ENCODE data around the gene DNASE1L2. TPM values are rescaled to one million over a fixed set of nuclear protein-coding genes. Genes with fewer than 3 reads are reported as not detected.

The DNASE1L2 gene
- polyA plus RNA-seq, 3 donors = 1.1 TPM; not detected in 2

- Histone ChIP-seq H3K79me2 (ENCODE audit: insufficient read depth, low read length) (no peaks in the 10 kb centered on the region), H2AFZ (ENCODE audit: insufficient read depth, low read depth, low read length, poor library complexity, severe bottlenecking) (no peak overlapping the region), H4K20me1 (ENCODE audit: insufficient read depth, low read length) (peaks cover 26% of the 10 kb centered on the region), H3K4me1 (ENCODE audit: control insufficient read depth in 1 of 2, insufficient read depth in 2 of 2, low read length in 2 of 2) (peaks cover 5 to 6% of the 10 kb centered on the region in 2 donors), H3K9ac (ENCODE audit: insufficient read depth, low read length, poor library complexity, severe bottlenecking) (no peak overlapping the region), H3K27me3 (ENCODE audit: control insufficient read depth in 2 of 2, insufficient read depth in 2 of 2, low read length in 2 of 2) (peaks cover 18 to 38% of the 10 kb centered on the region in 2 donors), H3K4me3 (replicated peaks in 1 of 3; ENCODE audit: low read depth in 2 of 3, low read length in 3 of 3) (no peak overlapping the region), H3K9me3 (replicated peaks in 1 of 2; ENCODE audit: control insufficient read depth in 1 of 2, insufficient read depth in 1 of 2, low read length in 2 of 2) (no peaks in the 10 kb centered on the region), H3K36me3 (replicated peaks in 1 of 2; ENCODE audit: control insufficient read depth in 1 of 2, insufficient read depth in 2 of 2, low read length in 2 of 2) (peaks cover 34 to 43% of the 10 kb centered on the region in 2 donors), H3K27ac (ENCODE audit: low read depth in 1 of 2, low read length in 2 of 2) (no peak overlapping the region), H3K4me2 (replicated peaks; ENCODE audit: extremely low read depth, low read length, poor library complexity, severe bottlenecking) (no peak overlapping the region)
- Mint-ChIP-seq H3K36me3 (peaks cover 40 to 57% of the 10 kb centered on the region in 2 donors), H3K4me3 (peak overlapping the region in 1 of 2 donors; percentile 48), H3K27ac (no peak overlapping the region), H3K9me3 (peaks cover 0 to 6% (median 0%) of the 10 kb centered on the region in 7 donors), H3K27me3 (ENCODE audit: low read depth in 3 of 3) (peaks cover 35 to 50% (median 35%) of the 10 kb centered on the region in 3 donors), H3K4me1 (peaks cover 7% of the 10 kb centered on the region)
- DNase-seq = no peak
- 12% methylated on average over 64 of the region's 65 CpGs for WGBS (ENCODE audit: insufficient coverage)
- intact Hi-C loops (cut with micrococcal nuclease) = no loop called here
- no peak for TF ChIP-seq CTCF (IDR thresholded peaks at IDR 0.05)
These were observed 1.4 kb downstream of the DNASE1L2 start for GRCh38 chr16:2237493-2238149.

GRCh38 chr16:2238150-2238837, 2.0 kb downstream of the DNASE1L2 start:
- H4K20me1 ChIP-seq (ENCODE audit: insufficient read depth, low read length) = peaks cover 26% of the 10 kb centered on the region
- 71% methylated on average over 15 of the region's 18 CpGs for WGBS (ENCODE audit: insufficient coverage)
- peaks cover 18 to 38% of the 10 kb centered on the region in 2 donors for H3K27me3 ChIP-seq (ENCODE audit: control insufficient read depth in 2 of 2, insufficient read depth in 2 of 2, low read length in 2 of 2)
- no peak overlapping the region for H3K9ac ChIP-seq (ENCODE audit: insufficient read depth, low read length, poor library complexity, severe bottlenecking)
- H3K79me2 ChIP-seq (ENCODE audit: insufficient read depth, low read length) = no peaks in the 10 kb centered on the region
- H3K4me3 ChIP-seq (replicated peaks in 1 of 3; ENCODE audit: low read depth in 2 of 3, low read length in 3 of 3) = no peak overlapping the region
- Mint-ChIP-seq H3K27me3 (ENCODE audit: low read depth in 3 of 3) (peaks cover 35 to 50% (median 35%) of the 10 kb centered on the region in 3 donors), H3K9me3 (peaks cover 0 to 6% (median 0%) of the 10 kb centered on the region in 7 donors), H3K36me3 (peaks cover 36 to 59% of the 10 kb centered on the region in 2 donors), H3K4me1 (peaks cover 8% of the 10 kb centered on the region), H3K27ac (no peak overlapping the region), H3K4me3 (no peak overlapping the region)
- H3K9me3 ChIP-seq (replicated peaks in 1 of 2; ENCODE audit: control insufficient read depth in 1 of 2, insufficient read depth in 1 of 2, low read length in 2 of 2) = no peaks in the 10 kb centered on the region
- peaks cover 34 to 43% of the 10 kb centered on the region in 2 donors for H3K36me3 ChIP-seq (replicated peaks in 1 of 2; ENCODE audit: control insufficient read depth in 1 of 2, insufficient read depth in 2 of 2, low read length in 2 of 2)
- H3K4me2 ChIP-seq (replicated peaks; ENCODE audit: extremely low read depth, low read length, poor library complexity, severe bottlenecking) = no peak overlapping the region
- H2AFZ ChIP-seq (ENCODE audit: insufficient read depth, low read depth, low read length, poor library complexity, severe bottlenecking) = no peak overlapping the region
- intact Hi-C loops (cut with micrococcal nuclease) = no loop called here
- DNase-seq = no peak
- no peak overlapping the region for H3K27ac ChIP-seq (ENCODE audit: low read depth in 1 of 2, low read length in 2 of 2)
- no peak for TF ChIP-seq CTCF (IDR thresholded peaks at IDR 0.05)
- peaks cover 5 to 6% of the 10 kb centered on the region in 2 donors for H3K4me1 ChIP-seq (ENCODE audit: control insufficient read depth in 1 of 2, insufficient read depth in 2 of 2, low read length in 2 of 2)
